Liver (tissue), 3 donors: ENCODE measurements around the gene DNAH1.

Experiments
- ATF3 ChIP-seq: IDR thresholded peaks from 2 replicates; pipeline ENCODE4 v1.6.1; 2016; ENCODE audit warnings: antibody characterized with exemption
- CTCF ChIP-seq: fragments of 150-350 bp; IDR thresholded peaks from 2 replicates; pipeline ENCODE4 v1.5.1; 2017; ENCODE audit warnings: improper control_type of control experiment, low read depth, low read length; ENCODE audit not compliant: missing input control
- EGR1 ChIP-seq, 2 donors: IDR thresholded peaks; 2 replicates each; pipeline ENCODE4 v1.6.1; 2016 to 2018; ENCODE audit warnings: antibody characterized with exemption in 2 of 2, low read depth in 2 of 2
- GABPA ChIP-seq, 2 donors: IDR thresholded peaks in 1 of 2; conservative IDR thresholded peaks in 1 of 2; 2 replicates each; pipeline ENCODE4 v1.6.1; 2016; ENCODE audit warnings: antibody characterized with exemption in 2 of 2, mild to moderate bottlenecking in 1 of 2, moderate library complexity in 1 of 2
- HNF4G ChIP-seq: IDR thresholded peaks from 2 replicates; pipeline ENCODE4 v1.6.1; 2016; ENCODE audit warnings: antibody characterized with exemption
- MAX ChIP-seq: IDR thresholded peaks from 2 replicates; pipeline ENCODE4 v1.6.1; 2016; ENCODE audit warnings: antibody characterized with exemption
- RAD21 ChIP-seq, 2 donors: IDR thresholded peaks; 2 replicates each; pipeline ENCODE4 v1.6.1; 2016; ENCODE audit warnings: antibody characterized with exemption in 2 of 2, mild to moderate bottlenecking in 2 of 2
- REST ChIP-seq: IDR thresholded peaks from 2 replicates; pipeline ENCODE4 v1.6.1; 2016; ENCODE audit warnings: antibody characterized with exemption, mild to moderate bottlenecking
- TAF1 ChIP-seq: conservative IDR thresholded peaks from 2 replicates; pipeline ENCODE4 v1.6.1; 2016; ENCODE audit warnings: antibody characterized with exemption, mild to moderate bottlenecking
- YY1 ChIP-seq: IDR thresholded peaks from 2 replicates; pipeline ENCODE4 v1.6.1; 2016; ENCODE audit warnings: antibody characterized with exemption, mild to moderate bottlenecking
- ZBTB33 ChIP-seq: IDR thresholded peaks from 2 replicates; pipeline ENCODE4 v1.6.1; 2016; ENCODE audit warnings: antibody characterized with exemption
- donor health status: healthy.
- donor health status: healthy.

GRCh38 chr3:52279596-52279995 lies 36.5 kb upstream of the DNAH1 start:
- TF ChIP-seq CTCF, result no peak
- no peak for TF ChIP-seq REST
- no peak for TF ChIP-seq ATF3
- TF ChIP-seq ZBTB33, result no peak
- no peak for TF ChIP-seq MAX
- no peak for TF ChIP-seq YY1
- TF ChIP-seq TAF1, result no peak
- no peak for TF ChIP-seq GABPA (IDR thresholded peaks at IDR 0.05 in 1 of 2, conservative IDR thresholded peaks at IDR 0.05 in 1 of 2)
- TF ChIP-seq HNF4G, result no peak
- no peak for TF ChIP-seq EGR1 (IDR thresholded peaks at IDR 0.05; ENCODE audit: low read depth in 2 of 2)
- TF ChIP-seq RAD21 (IDR thresholded peaks at IDR 0.05), result no peak
